Activated CD4-positive, alpha-beta T cell treated with anti-CD3 and anti-CD28 coated beads for 36 hours (primary cell): ENCODE measurements around the gene STX5. TPM values are rescaled to one million over a fixed set of nuclear protein-coding genes. Genes with fewer than 3 reads are reported as not detected.

Source experiments
- ATAC-seq: fragments of 200-7000 bp; cut with Tn5 transposase; one replicate; pipeline ENCODE4 v1.10.0; 2021; ENCODE audit warnings: mild to moderate bottlenecking, moderate library complexity
- CTCF ChIA-PET: fragments of 350-600 bp; sonication (Branson Sonifier 250); formaldehyde crosslinking; loops from one replicate; lab custom pipeline; 2021; ENCODE audit warnings: antibody characterized with exemption; lab: Charles Lee
- POLR2A ChIA-PET: fragments of 350-600 bp; sonication (Branson Sonifier 250); formaldehyde crosslinking; loops from one replicate; lab custom pipeline; 2021; ENCODE audit warnings: antibody characterized with exemption, inconsistent platforms; lab: Charles Lee
- DNase-seq: peaks from one replicate; pipeline ENCODE4 v3.0.0-alpha.2; 2020
- H3K27ac Mint-ChIP-seq: one replicate; pipeline ENCODE4 v1.8.0; 2021; ENCODE audit warnings: mixed read lengths
- H3K27me3 Mint-ChIP-seq: one replicate; pipeline ENCODE4 v1.8.0; 2021; ENCODE audit warnings: mixed read lengths
- H3K36me3 Mint-ChIP-seq: one replicate; pipeline ENCODE4 v1.8.0; 2021; ENCODE audit warnings: low read depth, mixed read lengths
- H3K4me1 Mint-ChIP-seq: one replicate; pipeline ENCODE4 v1.8.0; 2021; ENCODE audit warnings: mixed read lengths
- H3K4me3 Mint-ChIP-seq: one replicate; pipeline ENCODE4 v1.8.0; 2021; ENCODE audit warnings: mild to moderate bottlenecking, moderate library complexity, mixed read lengths
- H3K9me3 Mint-ChIP-seq: one replicate; pipeline ENCODE4 v1.8.0; 2021; ENCODE audit warnings: low read depth, mixed read lengths
- intact Hi-C, 2 experiments: fragments of 100-400 bp; cut with DNase I in 1 of 2; cut with micrococcal nuclease in 1 of 2; formaldehyde crosslinking; loops; one replicate each; pipeline versions ENCODE4 v1.14.2 to v1.15.1; 2022 to 2024; cut with DNase I, micrococcal nuclease
- total RNA-seq, 2 experiments: library from RNA; stranded (reverse); gene quantifications; one replicate each; pipeline ENCODE4 v1.2.3, GENCODE V29; 2021

Gene STX5
- total RNA-seq, 2 experiments from 2014 or later: 19.3 to 21.8 TPM

DNA sequence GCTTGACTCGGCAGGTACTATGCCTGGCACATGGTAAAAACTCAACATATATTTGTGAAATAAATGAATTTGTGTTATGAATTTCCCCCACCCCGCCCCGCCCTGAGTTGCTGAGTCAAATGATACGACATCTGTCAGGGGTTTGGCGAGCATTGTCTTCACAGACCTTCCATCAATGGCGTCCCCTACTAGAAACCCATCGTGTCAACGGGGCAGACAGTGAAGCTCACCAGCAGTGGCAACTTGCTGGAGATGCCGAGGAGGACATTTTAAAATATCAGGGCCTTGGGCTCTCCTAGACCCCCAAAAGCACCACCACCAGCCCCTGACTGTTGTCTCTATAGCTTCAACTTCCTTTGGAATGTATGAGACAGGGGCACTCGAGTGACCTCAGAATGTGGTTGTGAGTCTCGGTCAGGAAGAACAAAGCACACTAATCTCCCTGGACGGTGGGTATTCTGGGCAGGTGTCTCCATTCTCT is 25.9 kb downstream of the STX5 start:
- Mint-ChIP-seq H3K27me3 (no peaks in the 10 kb centered on the region), H3K4me1 (peaks cover 29% of the 10 kb centered on the region), H3K4me3 (peak overlapping the region; percentile 99), H3K9me3 (no peaks in the 10 kb centered on the region), H3K27ac (peak overlapping the region; percentile 96), H3K36me3 (peaks cover 29% of the 10 kb centered on the region)
- intact Hi-C loops: loop anchor here (1.0 to 2.0 kb wide), 16 partner anchors 14 to 232 kb away; partner anchors contain the start of genes TMEM179B (in 2 of the 2), TMEM223 (in 2 of the 2), WDR74 (in 2 of the 2) and HNRNPUL2 (in 1 of the 2)
- DNase-seq (peak; percentile 56), ATAC-seq (peak; percentile 20)
- ChIA-PET POLR2A (interaction anchor here (0.6 to 2.2 kb wide), 12 partner anchors 18 to 165 kb away, joined by 3 to 27 read pairs (median 4); partner anchors contain the start of genes SLC3A2, STX5, TMEM179B and ZBTB3), CTCF (interaction anchor here (0.6 to 3.2 kb wide), 9 partner anchors 14 to 843 kb away, joined by 3 to 24 read pairs (median 3); partner anchors contain the start of gene TMEM179B)

GRCh38 chr11:62805076-62805892 is 26.6 kb downstream of the STX5 start, which contains the start of gene NXF1:
TSS of gene NXF1 (minus strand) at chr11:62805440. CDS start at chr11:62805356, 84 bp downstream.
- H3K9me3 Mint-ChIP-seq: no peaks in the 10 kb centered on the region
- ChIA-PET CTCF (interaction anchor here (0.6 to 3.2 kb wide), 8 partner anchors 15 to 844 kb away, joined by 3 to 24 read pairs (median 3); partner anchors contain the start of gene TMEM179B), POLR2A (interaction anchor here (0.5 to 2.2 kb wide), 14 partner anchors 13 to 164 kb away, joined by 3 to 27 read pairs (median 4); partner anchors contain the start of genes SLC3A2, STX5, TMEM179B and ZBTB3)
- DNase-seq (peak; percentile 97), ATAC-seq (peak; percentile 79)
- peak within 1 kb of the TSS; percentile 99 for H3K4me3 Mint-ChIP-seq
- intact Hi-C loops: loop anchor here (1.0 to 2.0 kb wide), 16 partner anchors 13 to 231 kb away; partner anchors contain the start of genes TMEM179B (in 2 of the 2), TMEM223 (in 2 of the 2), WDR74 (in 2 of the 2) and HNRNPUL2 (in 1 of the 2)
- peaks cover 33% of the 10 kb centered on the region for H3K36me3 Mint-ChIP-seq
- no peaks in the 10 kb centered on the region for H3K27me3 Mint-ChIP-seq
- peaks cover 29% of the 10 kb centered on the region for H3K4me1 Mint-ChIP-seq
- H3K27ac Mint-ChIP-seq: peak within 1 kb of the TSS; percentile 97

- Mint-ChIP-seq H3K27ac (peak overlapping the region; percentile 97), H3K9me3 (no peaks in the 10 kb centered on the region), H3K27me3 (no peaks in the 10 kb centered on the region), H3K4me3 (peak overlapping the region; percentile 99), H3K36me3 (peaks cover 41% of the 10 kb centered on the region), H3K4me1 (peaks cover 32% of the 10 kb centered on the region)
- ChIA-PET POLR2A (interaction anchor here (0.6 to 2.1 kb wide), 13 partner anchors 9 to 213 kb away, joined by 3 to 10 read pairs (median 5); partner anchors contain the start of genes STX5, TMEM223, TUT1 and UQCC3), CTCF (interaction anchor here (0.7 to 1.0 kb wide), 3 partner anchors 12 to 98 kb away, joined by 4 to 5 read pairs (median 4); partner anchors contain the start of gene TMEM179B)
- intact Hi-C loops: loop anchor here (1.0 to 2.0 kb wide), 16 partner anchors 12 to 230 kb away; partner anchors contain the start of genes TMEM179B (in 2 of the 2), TMEM223 (in 2 of the 2), WDR74 (in 2 of the 2) and HNRNPUL2 (in 1 of the 2)
- DNase-seq (peak; percentile 59), ATAC-seq (peak; percentile 53)
These were observed 27.4 kb downstream of the STX5 start for GRCh38 chr11:62804310-62805075.

GRCh38 chr11:62801071-62801470 is 30.8 kb downstream of the STX5 start:
- POLR2A ChIA-PET: interaction anchor here (0.5 to 2.2 kb wide), 5 partner anchors 9 to 50 kb away, joined by 5 to 13 read pairs (median 6); partner anchors contain the start of genes STX5, TEX54 and TMEM223
- Mint-ChIP-seq H3K36me3 (peaks cover 68% of the 10 kb centered on the region), H3K4me3 (no peak overlapping the region), H3K4me1 (peaks cover 26% of the 10 kb centered on the region), H3K27me3 (no peaks in the 10 kb centered on the region), H3K9me3 (no peaks in the 10 kb centered on the region), H3K27ac (no peak overlapping the region)
- ATAC-seq (no peak), DNase-seq (no peak)
- CTCF ChIA-PET: interaction anchor here (0.8 to 1.3 kb wide), 3 partner anchors 10 to 15 kb away, joined by 3 to 6 read pairs (median 4); no protein-coding TSS in a partner anchor
- intact Hi-C loops: no loop called here

DNA sequence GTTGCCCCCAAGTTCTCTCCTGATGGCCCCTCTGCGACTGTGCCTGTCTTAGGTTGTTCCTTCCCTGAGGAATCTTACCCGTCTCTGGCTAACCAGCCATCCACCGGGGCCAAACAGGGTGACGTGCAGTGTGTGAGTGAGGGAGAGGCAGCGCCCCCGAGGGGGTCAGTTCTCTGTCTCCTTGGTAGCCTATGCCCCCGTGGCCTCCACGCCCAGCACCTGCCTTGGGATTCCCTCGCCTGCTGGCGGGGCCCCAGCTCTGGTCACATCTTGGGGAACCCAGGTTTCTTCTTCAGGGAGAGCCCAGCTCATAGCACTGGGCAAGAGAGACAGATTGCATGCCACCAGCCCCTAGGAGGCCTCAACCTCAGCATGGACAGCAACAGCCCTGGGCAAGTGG is 32.4 kb downstream of the STX5 start:
- Mint-ChIP-seq H3K36me3 (peaks cover 81% of the 10 kb centered on the region), H3K4me3 (no peak overlapping the region), H3K27ac (peak overlapping the region; percentile 5), H3K27me3 (no peaks in the 10 kb centered on the region), H3K9me3 (no peaks in the 10 kb centered on the region), H3K4me1 (peaks cover 24% of the 10 kb centered on the region)
- DNase-seq (no peak), ATAC-seq (no peak)
- POLR2A ChIA-PET: interaction anchor here (0.6 to 2.2 kb wide), 2 partner anchors 41 to 207 kb away, joined by 4 to 13 read pairs; no protein-coding TSS in a partner anchor
- CTCF ChIA-PET: no interaction called here
- intact Hi-C loops: no loop called here

DNA sequence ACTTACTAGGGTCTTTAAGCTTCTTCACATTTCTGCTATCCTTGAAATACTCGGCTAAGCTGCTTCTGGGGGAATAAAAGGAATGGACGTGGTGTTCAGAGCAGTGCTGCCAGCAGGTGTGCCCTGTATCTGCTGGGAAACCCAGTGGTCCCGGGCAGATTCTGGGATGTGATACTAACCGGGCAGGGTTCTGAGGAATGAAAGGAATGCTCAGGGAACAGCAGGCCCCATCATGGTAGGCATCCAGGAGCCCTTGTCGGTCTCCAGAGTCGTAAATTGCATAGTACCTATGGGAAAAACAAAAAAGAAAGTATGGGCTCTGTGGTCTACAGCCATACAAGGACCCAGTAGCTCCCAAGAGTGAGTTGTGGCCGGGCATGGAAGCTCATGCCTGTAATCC is 35.6 kb downstream of the STX5 start:
- H3K9me3 Mint-ChIP-seq: no peaks in the 10 kb centered on the region
- H3K27me3 Mint-ChIP-seq: no peaks in the 10 kb centered on the region
- peaks cover 85% of the 10 kb centered on the region for H3K36me3 Mint-ChIP-seq
- H3K4me3 Mint-ChIP-seq: no peak overlapping the region
- intact Hi-C loops: no loop called here
- ChIA-PET POLR2A (interaction anchor here (0.6 to 1.5 kb wide), 4 partner anchors 8 to 127 kb away, joined by 4 to 11 read pairs (median 8); partner anchors contain the start of gene TMEM179B), CTCF (interaction anchor here (0.8 to 2.0 kb wide), 2 partner anchors 10 to 42 kb away, joined by 5 to 7 read pairs; partner anchors contain the start of gene ZBTB3)
- H3K4me1 Mint-ChIP-seq: peaks cover 15% of the 10 kb centered on the region
- DNase-seq: no peak
- no peak overlapping the region for H3K27ac Mint-ChIP-seq
- ATAC-seq: no peak

- CTCF ChIA-PET: interaction anchor here (0.8 to 1.0 kb wide), 2 partner anchors 36 to 67 kb away, joined by 3 read pairs; no protein-coding TSS in a partner anchor
- peaks cover 29% of the 10 kb centered on the region for H3K4me1 Mint-ChIP-seq
- H3K9me3 Mint-ChIP-seq: no peaks in the 10 kb centered on the region
- POLR2A ChIA-PET: interaction anchor here (0.7 to 1.4 kb wide), 3 partner anchors 9 to 47 kb away, joined by 3 to 8 read pairs (median 4); no protein-coding TSS in a partner anchor
- intact Hi-C loops: no loop called here
- no peaks in the 10 kb centered on the region for H3K27me3 Mint-ChIP-seq
- ATAC-seq (no peak), DNase-seq (no peak)
- H3K4me3 Mint-ChIP-seq: no peak overlapping the region
- peaks cover 87% of the 10 kb centered on the region for H3K36me3 Mint-ChIP-seq
- H3K27ac Mint-ChIP-seq: peak overlapping the region; percentile 75
These were observed 37.6 kb downstream of the STX5 start for GRCh38 chr11:62794201-62794775.

DNA sequence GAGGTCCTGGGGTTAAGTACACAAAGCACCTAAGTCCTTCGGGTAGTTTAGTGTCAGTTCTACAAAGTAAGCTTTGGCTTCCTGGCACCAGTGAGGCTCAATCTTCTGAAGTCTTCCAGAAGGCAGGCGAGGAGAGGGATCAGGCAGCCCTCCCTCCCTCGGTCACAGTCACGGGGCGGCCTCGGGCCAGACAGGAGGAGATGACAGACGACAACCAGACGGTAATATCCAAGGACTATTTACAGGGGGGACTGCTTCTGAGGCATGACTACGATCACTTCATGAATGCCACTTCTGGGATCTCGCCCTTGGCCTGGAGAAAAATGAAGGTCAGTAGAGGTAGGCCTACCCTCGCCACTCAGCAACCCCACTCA is 39.7 kb downstream of the STX5 start:
- Mint-ChIP-seq H3K36me3 (peaks cover 85% of the 10 kb centered on the region), H3K4me1 (peaks cover 40% of the 10 kb centered on the region), H3K27ac (peak overlapping the region; percentile 90), H3K27me3 (no peaks in the 10 kb centered on the region), H3K4me3 (peak overlapping the region; percentile 89), H3K9me3 (no peaks in the 10 kb centered on the region)
- ATAC-seq (peak; percentile 9), DNase-seq (peak; percentile 48)
- CTCF ChIA-PET: interaction anchor here (0.6 to 1.2 kb wide), 2 partner anchors 20 to 229 kb away, joined by 3 read pairs; no protein-coding TSS in a partner anchor
- POLR2A ChIA-PET: interaction anchor here (0.6 to 2.8 kb wide), 4 partner anchors 10 to 127 kb away, joined by 3 to 13 read pairs (median 6); partner anchors contain the start of genes C11orf98 and CSKMT
- intact Hi-C loops: loop anchor here (1.0 kb wide), 5 partner anchors 13 to 89 kb away; partner anchors contain the start of genes NXF1 (in 2 of the 2) and ZBTB3 (in 1 of the 2)

GRCh38 chr11:62791501-62792201 is 40.2 kb downstream of the STX5 start, which contains the start of gene TMEM223:
TSS of gene TMEM223 (minus strand) at chr11:62792006. CDS start at chr11:62791994, 12 bp downstream.
- Mint-ChIP-seq H3K36me3 (peaks cover 81% of the 10 kb centered on the region), H3K27me3 (no peaks in the 10 kb centered on the region), H3K4me1 (peaks cover 40% of the 10 kb centered on the region), H3K27ac (peak within 1 kb of the TSS; percentile 90), H3K4me3 (peak within 1 kb of the TSS; percentile 89), H3K9me3 (no peaks in the 10 kb centered on the region)
- ChIA-PET CTCF (interaction anchor here (1.0 to 1.2 kb wide), 2 partner anchors 9 to 19 kb away, joined by 3 to 4 read pairs; no protein-coding TSS in a partner anchor), POLR2A (interaction anchor here (0.6 to 2.8 kb wide), 7 partner anchors 9 to 193 kb away, joined by 3 to 13 read pairs (median 5); no protein-coding TSS in a partner anchor)
- intact Hi-C loops: loop anchor here (1.0 kb wide), 5 partner anchors 14 to 90 kb away; partner anchors contain the start of genes NXF1 (in 2 of the 2) and ZBTB3 (in 1 of the 2)
- peak; percentile 95 for DNase-seq
- ATAC-seq: peak; percentile 83
